WTC11 (cell line): ENCODE results near the gene MAP3K2. TPM values are rescaled to one million over a fixed set of nuclear protein-coding genes. Genes with fewer than 3 reads are reported as not detected.

Experiments
- ATAC-seq: fragments of 200-7000 bp; cut with Tn5 transposase; 2 replicates; pipeline ENCODE4 v1.10.0; 2021; ENCODE audit warnings: mild to moderate bottlenecking, moderate library complexity
- CTCF ChIA-PET: fragments of 300-600 bp; sonication (Branson Sonifier 250); formaldehyde crosslinking; loops from one replicate; lab custom pipeline; 2021; ENCODE audit warnings: antibody characterized with exemption; lab: Charles Lee
- POLR2A ChIA-PET: fragments of 350-600 bp; sonication (Branson Sonifier 250); formaldehyde crosslinking; loops from one replicate; lab custom pipeline; 2021; ENCODE audit warnings: antibody characterized with exemption; lab: Charles Lee
- DNase-seq: peaks from one replicate; pipeline ENCODE4 v3.0.0; 2021; ENCODE audit warnings: low spot score
- H3K27ac Mint-ChIP-seq: 2 replicates; pipeline ENCODE4 v1.8.0; 2021; ENCODE audit warnings: mixed read lengths
- H3K27me3 Mint-ChIP-seq: 2 replicates; pipeline ENCODE4 v1.8.0; 2021; ENCODE audit warnings: low read depth, mild to moderate bottlenecking, moderate library complexity, mixed read lengths
- H3K36me3 Mint-ChIP-seq: 2 replicates; pipeline ENCODE4 v1.8.0; 2021; ENCODE audit warnings: mixed read lengths
- H3K4me1 Mint-ChIP-seq: 2 replicates; pipeline ENCODE4 v1.8.0; 2022; ENCODE audit warnings: mixed read lengths
- H3K4me3 Mint-ChIP-seq: 2 replicates; pipeline ENCODE4 v1.8.0; 2021; ENCODE audit warnings: mild to moderate bottlenecking, moderate library complexity, mixed read lengths
- H3K9me3 Mint-ChIP-seq: 2 replicates; pipeline ENCODE4 v1.8.0; 2021; ENCODE audit warnings: mixed read lengths
- CDX4 ChIP-seq: fragments of 250-450 bp; sonication (Bioruptor Pico); IDR thresholded peaks from 2 replicates; pipeline ENCODE4 v1.9.0; 2021; ENCODE audit warnings: moderate library complexity, mild to moderate bottlenecking, inconsistent platforms, borderline replicate concordance
- CREB1 ChIP-seq: sonication (generic); formaldehyde crosslinking; IDR thresholded peaks from 2 replicates; pipeline ENCODE4 v1.8.0; 2023; ENCODE audit warnings: mild to moderate bottlenecking, missing genetic modification reagents
- EMX1 ChIP-seq: fragments of 250-450 bp; sonication (Bioruptor Pico); IDR thresholded peaks from 2 replicates; pipeline ENCODE4 v1.8.0; 2021; ENCODE audit warnings: mild to moderate bottlenecking
- ESRRA ChIP-seq: sonication (generic); formaldehyde crosslinking; IDR thresholded peaks from 2 replicates; pipeline ENCODE4 v1.8.1; 2022; ENCODE audit warnings: mild to moderate bottlenecking, missing genetic modification reagents, borderline replicate concordance
- FOXJ3 ChIP-seq: sonication (generic); formaldehyde crosslinking; IDR thresholded peaks from 2 replicates; pipeline ENCODE4 v1.9.0; 2021; ENCODE audit warnings: missing genetic modification reagents, mild to moderate bottlenecking, borderline replicate concordance
- GTF2I ChIP-seq: fragments of 250-450 bp; sonication (Bioruptor Pico); conservative IDR thresholded peaks from 2 replicates; pipeline ENCODE4 v1.4.0; 2021; ENCODE audit warnings: mild to moderate bottlenecking
- HMGA2 ChIP-seq: fragments of 250-450 bp; sonication (Bioruptor Pico); IDR thresholded peaks from 2 replicates; pipeline ENCODE4 v1.4.0; 2021; ENCODE audit warnings: mild to moderate bottlenecking, moderate library complexity
- HMGXB4 ChIP-seq: sonication (generic); formaldehyde crosslinking; IDR thresholded peaks from 2 replicates; pipeline ENCODE4 v1.8.1; 2023; ENCODE audit warnings: mild to moderate bottlenecking, moderate library complexity, missing genetic modification reagents
- IRF2 ChIP-seq: sonication (generic); formaldehyde crosslinking; IDR thresholded peaks from 2 replicates; pipeline ENCODE4 v1.8.0; 2022; ENCODE audit warnings: low read depth, missing genetic modification reagents, borderline replicate concordance
- MAX ChIP-seq: sonication (generic); formaldehyde crosslinking; IDR thresholded peaks from 2 replicates; pipeline ENCODE4 v1.8.0; 2022; ENCODE audit warnings: mild to moderate bottlenecking, missing genetic modification reagents
- MLX ChIP-seq: sonication (generic); formaldehyde crosslinking; IDR thresholded peaks from 2 replicates; pipeline ENCODE4 v1.8.1; 2023; ENCODE audit warnings: mild to moderate bottlenecking, missing genetic modification reagents, moderate library complexity
- NR1H2 ChIP-seq: sonication (generic); formaldehyde crosslinking; IDR thresholded peaks from 2 replicates; pipeline ENCODE4 v1.9.0; 2021; ENCODE audit warnings: mild to moderate bottlenecking, moderate library complexity, missing genetic modification reagents
- SP1 ChIP-seq: sonication (generic); formaldehyde crosslinking; conservative IDR thresholded peaks from 2 replicates; pipeline ENCODE4 v1.8.1; 2022; ENCODE audit warnings: missing genetic modification reagents
- USF1 ChIP-seq: sonication (generic); formaldehyde crosslinking; IDR thresholded peaks from 2 replicates; pipeline ENCODE4 v1.8.0; 2022; ENCODE audit warnings: mild to moderate bottlenecking, missing genetic modification reagents
- ZNF423 ChIP-seq: fragments of 250-450 bp; sonication (Bioruptor Pico); IDR thresholded peaks from 2 replicates; pipeline ENCODE4 v2.1.2; 2022; ENCODE audit warnings: mild to moderate bottlenecking, moderate library complexity
- ZNF425 ChIP-seq: fragments of 250-450 bp; sonication (Bioruptor Pico); conservative IDR thresholded peaks from 2 replicates; pipeline ENCODE4 v1.9.0; 2021; ENCODE audit warnings: mild to moderate bottlenecking
- ZNF532 ChIP-seq: fragments of 250-450 bp; sonication (Bioruptor Pico); IDR thresholded peaks from 2 replicates; pipeline ENCODE4 v1.9.0; 2021; ENCODE audit warnings: mild to moderate bottlenecking, borderline replicate concordance
- total RNA-seq: library from RNA; stranded (reverse); gene quantifications from 3 replicates; pipeline ENCODE4 v1.2.3, GENCODE V29; 2021

MAP3K2 gene
- total RNA-seq, 1 experiment from 2014 or later = 26.9 TPM

- no peak for ATAC-seq
- TF ChIP-seq HMGA2 (CRISPR knock-in tag) = no peak
- no peak for TF ChIP-seq CREB1 (CRISPR knock-in tag)
- no peak for TF ChIP-seq MAX (CRISPR knock-in tag)
- no peak for TF ChIP-seq ZNF425 (CRISPR knock-in tag)
- TF ChIP-seq SP1 (CRISPR knock-in tag) = no peak
- no peak for TF ChIP-seq USF1
- TF ChIP-seq CDX4 (CRISPR knock-in tag) = no peak
- TF ChIP-seq NR1H2 (CRISPR knock-in tag) = no peak
- no peak for TF ChIP-seq ESRRA (CRISPR knock-in tag)
- TF ChIP-seq GTF2I (CRISPR knock-in tag) = no peak
- TF ChIP-seq ZNF423 (CRISPR knock-in tag) = no peak
- no peak for TF ChIP-seq FOXJ3 (CRISPR knock-in tag)
- TF ChIP-seq EMX1 (CRISPR knock-in tag) = no peak
- TF ChIP-seq IRF2 (CRISPR knock-in tag) = no peak
- TF ChIP-seq ZNF532 (CRISPR knock-in tag) = no peak
- TF ChIP-seq MLX (CRISPR knock-in tag) = no peak
- no peak for TF ChIP-seq HMGXB4 (CRISPR knock-in tag)
- TF ChIP-seq, all 79 proteins: peak for 0
- Mint-ChIP-seq H3K9me3 (peaks cover 5% of the 10 kb centered on the region), H3K4me3 (peak within 1 kb of the TSS; percentile 7; the same call in 1 of the 2 replicates), H3K27me3 (peaks cover 77% of the 10 kb centered on the region), H3K4me1 (peaks cover 14% of the 10 kb centered on the region), H3K36me3 (peaks cover 3% of the 10 kb centered on the region), H3K27ac (no peak within 1 kb of the TSS)
- CTCF ChIA-PET = interaction anchor here (1.2 to 1.3 kb wide), 2 partner anchors 38 to 54 kb away, joined by 3 to 5 read pairs; no protein-coding TSS in a partner anchor
- POLR2A ChIA-PET = no interaction called here
- DNase-seq = no peak
Measured at GRCh38 chr2:127418300-127419111, 30.7 kb upstream of the MAP3K2 start, which contains the start of gene PROC. PROC (plus strand) TSS chr2:127418427; CDS start chr2:127419943, 1,516 bp downstream.
